Right lobe of liver (tissue), 4 donors: ENCODE results near the gene ZYG11B.

Experiments used
- POLR2A ChIP-seq: fragments of 450-650 bp; IDR thresholded peaks from one replicate; pipeline ENCODE4 v1.6.1; 2017; ENCODE audit warnings: antibody characterized with exemption, mild to moderate bottlenecking
- TF ChIP-seq, protein P1 (sequence below), 4 donors: fragments of 200-600 bp in 3 of 4; fragments of 450-650 bp in 1 of 4; IDR thresholded peaks; one replicate each; pipeline versions ENCODE4 v1.5.1 to v1.8.0; 2016 to 2022; ENCODE audit warnings: antibody characterized with exemption in 4 of 4, mild to moderate bottlenecking in 2 of 4
- donor health status: DM: no; HTN: no; CAD: no.
- donor health status: DM: no; HTN: no; CAD: no.
- donor health status: DM: no; HTN: yes; CAD: no.

GRCh38 chr1:52684545-52684944 is 41.7 kb upstream of the ZYG11B start:
- TF ChIP-seq, protein P1, sequence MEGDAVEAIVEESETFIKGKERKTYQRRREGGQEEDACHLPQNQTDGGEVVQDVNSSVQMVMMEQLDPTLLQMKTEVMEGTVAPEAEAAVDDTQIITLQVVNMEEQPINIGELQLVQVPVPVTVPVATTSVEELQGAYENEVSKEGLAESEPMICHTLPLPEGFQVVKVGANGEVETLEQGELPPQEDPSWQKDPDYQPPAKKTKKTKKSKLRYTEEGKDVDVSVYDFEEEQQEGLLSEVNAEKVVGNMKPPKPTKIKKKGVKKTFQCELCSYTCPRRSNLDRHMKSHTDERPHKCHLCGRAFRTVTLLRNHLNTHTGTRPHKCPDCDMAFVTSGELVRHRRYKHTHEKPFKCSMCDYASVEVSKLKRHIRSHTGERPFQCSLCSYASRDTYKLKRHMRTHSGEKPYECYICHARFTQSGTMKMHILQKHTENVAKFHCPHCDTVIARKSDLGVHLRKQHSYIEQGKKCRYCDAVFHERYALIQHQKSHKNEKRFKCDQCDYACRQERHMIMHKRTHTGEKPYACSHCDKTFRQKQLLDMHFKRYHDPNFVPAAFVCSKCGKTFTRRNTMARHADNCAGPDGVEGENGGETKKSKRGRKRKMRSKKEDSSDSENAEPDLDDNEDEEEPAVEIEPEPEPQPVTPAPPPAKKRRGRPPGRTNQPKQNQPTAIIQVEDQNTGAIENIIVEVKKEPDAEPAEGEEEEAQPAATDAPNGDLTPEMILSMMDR (IDR thresholded peaks at IDR 0.05), result no peak
- no peak for TF ChIP-seq POLR2A
